T follicular helper cell (primary cell): Measurements from ENCODE around the gene TMEM184C.

ENCODE experiments used
- DNase-seq: peaks from one replicate; pipeline ENCODE4 v3.0.0-alpha.2; 2020; ENCODE audit warnings: low read depth
- total RNA-seq, 2 experiments: gene quantifications; one replicate each; lab custom pipeline; 2026; lab: John Stamatoyannopoulos, UW

Gene TMEM184C
- 51.2 to 73.2 reads per million in 2 experiments for total RNA-seq

GRCh38 chr4:147617173-147617840 lies at the start of gene TMEM184C:
Gene TMEM184C (plus strand): TSS chr4:147617397. CDS start chr4:147617957, 560 bp downstream.
- peak; percentile 99 for DNase-seq

GRCh38 chr4:147570616-147571015 lies 46.6 kb upstream of the TMEM184C start:
- DNase-seq = no peak

- DNase-seq = no peak
Measured at GRCh38 chr4:147571036-147571770, 46.0 kb upstream of the TMEM184C start.

GRCh38 chr4:147576084-147576483 lies 41.1 kb upstream of the TMEM184C start:
- DNase-seq = no peak

GRCh38 chr4:147578051-147578476 lies 39.1 kb upstream of the TMEM184C start:
- DNase-seq = no peak

GRCh38 chr4:147578593-147578992 lies 38.6 kb upstream of the TMEM184C start:
- no peak for DNase-seq

- no peak for DNase-seq
Measured at GRCh38 chr4:147580396-147580795, 36.8 kb upstream of the TMEM184C start.

GRCh38 chr4:147581606-147582350 lies 35.4 kb upstream of the TMEM184C start:
- no peak for DNase-seq

GRCh38 chr4:147582386-147583060 lies 34.7 kb upstream of the TMEM184C start:
- no peak for DNase-seq

GRCh38 chr4:147583876-147584275 lies 33.3 kb upstream of the TMEM184C start:
- no peak for DNase-seq

GRCh38 chr4:147586032-147586431 lies 31.2 kb upstream of the TMEM184C start:
- DNase-seq = no peak

GRCh38 chr4:147586637-147587036 lies 30.6 kb upstream of the TMEM184C start:
- no peak for DNase-seq

- no peak for DNase-seq
Measured at GRCh38 chr4:147587041-147587440, 30.2 kb upstream of the TMEM184C start.

GRCh38 chr4:147589586-147589985 lies 27.6 kb upstream of the TMEM184C start:
- DNase-seq = no peak

- DNase-seq = peak; percentile 10
Measured at GRCh38 chr4:147590249-147590920, 26.8 kb upstream of the TMEM184C start.

GRCh38 chr4:147591106-147591505 lies 26.1 kb upstream of the TMEM184C start:
- no peak for DNase-seq

GRCh38 chr4:147594107-147594506 lies 23.1 kb upstream of the TMEM184C start:
- no peak for DNase-seq

- no peak for DNase-seq
Measured at GRCh38 chr4:147594578-147594977, 22.6 kb upstream of the TMEM184C start.

- DNase-seq = no peak
Measured at GRCh38 chr4:147596377-147596776, 20.8 kb upstream of the TMEM184C start.

- no peak for DNase-seq
Measured at GRCh38 chr4:147596981-147597380, 20.2 kb upstream of the TMEM184C start.

- DNase-seq = no peak
Measured at GRCh38 chr4:147597561-147597960, 19.6 kb upstream of the TMEM184C start.
